A549 (cell line): ENCODE results near the gene NEURL2.

ENCODE experiments used
- BCL3 ChIP-seq: fragments of >200 bp; sonication (Bioruptor Twin); formaldehyde crosslinking; IDR thresholded peaks from 3 replicates; pipeline ENCODE4 v1.6.1; 2016
- ELK1 ChIP-seq: fragments of 150-350 bp; IDR thresholded peaks from 2 replicates; pipeline ENCODE4 v1.6.1; 2014; ENCODE audit warnings: low read depth, mild to moderate bottlenecking, low read length
- GATA3 ChIP-seq: IDR thresholded peaks from 2 replicates; pipeline ENCODE4 v1.6.1; 2012; ENCODE audit warnings: borderline replicate concordance
- POLR2A ChIP-seq: IDR thresholded peaks from 2 replicates; pipeline ENCODE4 v1.6.1; 2012; ENCODE audit warnings: mild to moderate bottlenecking, low read length
- SMC3 ChIP-seq: fragments of >200 bp; sonication (Bioruptor Twin); formaldehyde crosslinking; IDR thresholded peaks from 3 replicates; pipeline ENCODE4 v1.6.1; 2018; ENCODE audit warnings: inconsistent platforms
- TF ChIP-seq, protein P1 (sequence below): fragments of >200 bp; sonication (Bioruptor Twin); formaldehyde crosslinking; IDR thresholded peaks from 3 replicates; pipeline ENCODE4 v1.5.1; 2016

DNA sequence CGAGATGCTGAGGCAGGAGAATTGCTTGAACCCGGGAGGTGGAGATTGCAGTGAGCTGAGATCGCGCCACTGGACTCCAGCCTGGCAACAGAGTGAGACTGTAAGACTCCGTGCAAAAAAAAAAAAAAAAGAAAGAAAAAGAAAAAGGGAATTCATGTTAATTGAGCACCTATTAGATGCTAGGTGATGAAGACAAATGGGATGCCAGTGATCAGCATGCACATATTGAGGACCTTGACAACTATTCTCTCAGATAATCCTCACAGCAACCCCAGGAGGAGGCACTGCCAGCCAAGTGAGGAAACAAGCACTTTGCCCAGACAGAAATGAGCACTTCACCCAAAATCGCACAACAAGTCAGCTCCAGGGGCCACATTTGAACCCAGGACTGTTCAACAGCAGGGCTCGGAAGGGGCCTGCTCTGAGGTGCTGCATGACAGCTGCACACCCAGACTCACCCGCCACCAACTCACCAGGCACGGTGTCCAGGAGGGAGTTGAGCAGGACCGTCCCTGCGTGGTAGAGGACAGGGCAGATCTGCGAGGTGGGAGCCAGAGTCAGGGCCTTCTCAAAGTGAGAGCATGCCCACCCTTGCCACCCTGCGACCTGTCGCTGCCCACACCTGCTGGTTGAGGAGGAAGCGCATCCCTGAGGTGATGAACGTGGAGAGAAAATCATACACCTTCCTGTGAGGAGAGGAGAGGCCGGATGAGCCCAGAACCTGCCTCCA is 16.4 kb upstream of the NEURL2 start:
- TF ChIP-seq BCL3 (no peak), ELK1 (no peak), POLR2A (no peak), GATA3 (no peak), SMC3 (no peak)
- TF ChIP-seq, protein P1, sequence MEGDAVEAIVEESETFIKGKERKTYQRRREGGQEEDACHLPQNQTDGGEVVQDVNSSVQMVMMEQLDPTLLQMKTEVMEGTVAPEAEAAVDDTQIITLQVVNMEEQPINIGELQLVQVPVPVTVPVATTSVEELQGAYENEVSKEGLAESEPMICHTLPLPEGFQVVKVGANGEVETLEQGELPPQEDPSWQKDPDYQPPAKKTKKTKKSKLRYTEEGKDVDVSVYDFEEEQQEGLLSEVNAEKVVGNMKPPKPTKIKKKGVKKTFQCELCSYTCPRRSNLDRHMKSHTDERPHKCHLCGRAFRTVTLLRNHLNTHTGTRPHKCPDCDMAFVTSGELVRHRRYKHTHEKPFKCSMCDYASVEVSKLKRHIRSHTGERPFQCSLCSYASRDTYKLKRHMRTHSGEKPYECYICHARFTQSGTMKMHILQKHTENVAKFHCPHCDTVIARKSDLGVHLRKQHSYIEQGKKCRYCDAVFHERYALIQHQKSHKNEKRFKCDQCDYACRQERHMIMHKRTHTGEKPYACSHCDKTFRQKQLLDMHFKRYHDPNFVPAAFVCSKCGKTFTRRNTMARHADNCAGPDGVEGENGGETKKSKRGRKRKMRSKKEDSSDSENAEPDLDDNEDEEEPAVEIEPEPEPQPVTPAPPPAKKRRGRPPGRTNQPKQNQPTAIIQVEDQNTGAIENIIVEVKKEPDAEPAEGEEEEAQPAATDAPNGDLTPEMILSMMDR = no peak
